GM23338 (cell line): Measurements from ENCODE around the gene OR13A1. TPM values are rescaled to one million over a fixed set of nuclear protein-coding genes. Genes with fewer than 3 reads are reported as not detected.

Source experiments
- ATAC-seq: fragments of 200-7000 bp; cut with Tn5 transposase; 3 replicates; pipeline ENCODE4 v1.9.1; 2020
- DNase-seq: peaks from one replicate; pipeline ENCODE4 v3.0.0-alpha.2; 2015; ENCODE audit warnings: low spot score
- H2AFZ ChIP-seq: fragments of 200-600 bp; sonication (generic); 2 replicates; pipeline ENCODE4 v1.8.0; 2016; ENCODE audit warnings: antibody characterized with exemption, mild to moderate bottlenecking, moderate library complexity
- H3F3A ChIP-seq: fragments of 200-600 bp; sonication (generic); replicated peaks from 2 replicates; pipeline ENCODE4 v1.8.0; 2017; ENCODE audit warnings: antibody characterized with exemption, mixed run types, low read depth
- H3K27ac ChIP-seq: fragments of 200-600 bp; sonication (generic); 2 replicates; pipeline ENCODE4 v1.6.1; 2016; ENCODE audit warnings: low read depth
- H3K27me3 ChIP-seq: fragments of 200-600 bp; sonication (generic); 2 replicates; pipeline ENCODE4 v1.8.0; 2016; ENCODE audit warnings: mild to moderate bottlenecking, mixed run types, moderate library complexity; ENCODE audit not compliant: insufficient read depth
- H3K36me3 ChIP-seq: fragments of 200-600 bp; sonication (generic); 2 replicates; pipeline ENCODE4 v1.8.0; 2016; ENCODE audit warnings: mild to moderate bottlenecking; ENCODE audit not compliant: insufficient read depth
- H3K4me1 ChIP-seq: fragments of 200-600 bp; sonication (generic); 2 replicates; pipeline ENCODE4 v1.8.0; 2016; ENCODE audit warnings: mild to moderate bottlenecking, moderate library complexity; ENCODE audit not compliant: insufficient read depth
- H3K4me2 ChIP-seq: fragments of 200-600 bp; sonication (generic); 2 replicates; pipeline ENCODE4 v1.7.1; 2017; ENCODE audit warnings: mixed run types
- H3K4me3 ChIP-seq: fragments of 200-600 bp; sonication (generic); 2 replicates; pipeline ENCODE4 v1.6.1; 2016; ENCODE audit warnings: mixed run types
- H3K79me2 ChIP-seq: fragments of 200-600 bp; sonication (generic); replicated peaks from 2 replicates; pipeline ENCODE4 v1.8.0; 2017; ENCODE audit warnings: mild to moderate bottlenecking; ENCODE audit not compliant: insufficient read depth
- H3K9me2 ChIP-seq: fragments of 200-600 bp; sonication (generic); 2 replicates; pipeline ENCODE4 v1.8.0; 2017; ENCODE audit not compliant: insufficient read depth
- H4K20me1 ChIP-seq: fragments of 200-600 bp; sonication (generic); replicated peaks from 2 replicates; pipeline ENCODE4 v1.8.0; 2017; ENCODE audit warnings: mild to moderate bottlenecking; ENCODE audit not compliant: insufficient read depth
- H3K27ac Mint-ChIP-seq: 2 replicates; pipeline ENCODE4 v1.8.0; 2020; ENCODE audit warnings: inconsistent platforms, mild to moderate bottlenecking, moderate library complexity, mixed read lengths
- H3K27me3 Mint-ChIP-seq: 3 replicates; pipeline ENCODE4 v1.8.0; 2022; ENCODE audit warnings: low read depth, mild to moderate bottlenecking, moderate library complexity, mixed read lengths, inconsistent platforms; ENCODE audit not compliant: insufficient read depth, poor library complexity
- H3K36me3 Mint-ChIP-seq: 3 replicates; pipeline ENCODE4 v1.8.0; 2021; ENCODE audit warnings: low read depth, mild to moderate bottlenecking, inconsistent platforms, moderate library complexity, mixed read lengths
- H3K4me1 Mint-ChIP-seq: 3 replicates; pipeline ENCODE4 v1.8.0; 2020; ENCODE audit warnings: mild to moderate bottlenecking, inconsistent platforms, mixed read lengths
- H3K4me3 Mint-ChIP-seq: 3 replicates; pipeline ENCODE4 v1.8.0; 2021; ENCODE audit warnings: moderate library complexity, mild to moderate bottlenecking, inconsistent platforms, mixed read lengths
- H3K9me3 Mint-ChIP-seq: 3 replicates; pipeline ENCODE4 v1.8.0; 2020; ENCODE audit warnings: moderate library complexity, mild to moderate bottlenecking, inconsistent platforms, mixed read lengths
- CREB1 ChIP-seq: fragments of 250-450 bp; sonication (Bioruptor Pico); IDR thresholded peaks from 2 replicates; pipeline ENCODE4 v1.5.0; 2020; ENCODE audit warnings: low read depth, mild to moderate bottlenecking, moderate library complexity
- CTCF ChIP-seq, 2 experiments: fragments of 200-600 bp in 1 of 2; sonication (generic) in 1 of 2; conservative IDR thresholded peaks; 2 replicates each; pipeline versions ENCODE4 v1.5.1 to v1.6.1; 2016 to 2017; ENCODE audit warnings: antibody characterized with exemption in 2 of 2, low read depth in 2 of 2, mild to moderate bottlenecking in 2 of 2, moderate library complexity in 1 of 2
- EZH2 ChIP-seq: fragments of 200-600 bp; sonication (generic); IDR thresholded peaks from one replicate; pipeline ENCODE4 v1.8.0; 2017; ENCODE audit warnings: antibody characterized with exemption, mild to moderate bottlenecking, low read depth; ENCODE audit not compliant: unreplicated experiment
- EZH2phosphoT487 ChIP-seq: fragments of 200-600 bp; sonication (generic); IDR thresholded peaks from one replicate; pipeline ENCODE4 v1.8.1; 2018; ENCODE audit warnings: antibody characterized with exemption; ENCODE audit not compliant: unreplicated experiment
- NANOG ChIP-seq: IDR thresholded peaks from 2 replicates; pipeline ENCODE4 v1.6.1; 2016; ENCODE audit warnings: antibody characterized with exemption, borderline replicate concordance
- POLR2AphosphoS5 ChIP-seq: IDR thresholded peaks from 2 replicates; pipeline ENCODE4 v1.6.1; 2016; ENCODE audit warnings: antibody characterized with exemption, low read depth
- STAT1 ChIP-seq: IDR thresholded peaks from one replicate; pipeline ENCODE4 v1.6.1; 2016; ENCODE audit warnings: antibody characterized with exemption; ENCODE audit not compliant: unreplicated experiment
- ZNF331 ChIP-seq: fragments of 250-450 bp; sonication (Bioruptor Pico); IDR thresholded peaks from 2 replicates; pipeline ENCODE4 v1.5.0; 2020; ENCODE audit warnings: low read depth, mild to moderate bottlenecking, moderate library complexity
- ZNF462 ChIP-seq: fragments of 250-450 bp; sonication (Bioruptor Pico); IDR thresholded peaks from 2 replicates; pipeline ENCODE4 v1.5.0; 2020; ENCODE audit warnings: mild to moderate bottlenecking, moderate library complexity
- polyA plus RNA-seq: library from polyadenylated mRNA; unstranded; fragments of >200 nt; fragmentation: Nextera tagmentation; extraction: Ambion mirVana; gene quantifications from 2 replicates; pipeline ENCODE4 v1.2.1, GENCODE V29; 2016
- total RNA-seq: library from RNA; depleted of rRNA; stranded (reverse); fragments of >200 nt; shearing (Covaris generic); gene quantifications from 2 replicates; pipeline ENCODE4 v1.2.3, GENCODE V29; 2014
- TF ChIP-seq, protein P1 (sequence below): IDR thresholded peaks from one replicate; pipeline ENCODE4 v1.6.1; 2018; ENCODE audit warnings: antibody characterized with exemption; ENCODE audit not compliant: unreplicated experiment

OR13A1 gene
- total and polyA plus RNA-seq, 2 experiments from 2014 or later = 0.21 TPM; not detected in 1

GRCh38 chr10:45354261-45354660 lies 38.9 kb upstream of the OR13A1 start:
- Mint-ChIP-seq H3K27ac (no peak overlapping the region), H3K27me3 (no peaks in the 10 kb centered on the region), H3K4me1 (peaks cover 13% of the 10 kb centered on the region), H3K9me3 (peaks cover 3% of the 10 kb centered on the region; the same call in 2 of the 3 replicates), H3K4me3 (no peak overlapping the region), H3K36me3 (no peaks in the 10 kb centered on the region)
- H3K4me3 ChIP-seq = no peak overlapping the region
- no peak for TF ChIP-seq STAT1
- TF ChIP-seq POLR2AphosphoS5 = no peak
- TF ChIP-seq, protein P1, sequence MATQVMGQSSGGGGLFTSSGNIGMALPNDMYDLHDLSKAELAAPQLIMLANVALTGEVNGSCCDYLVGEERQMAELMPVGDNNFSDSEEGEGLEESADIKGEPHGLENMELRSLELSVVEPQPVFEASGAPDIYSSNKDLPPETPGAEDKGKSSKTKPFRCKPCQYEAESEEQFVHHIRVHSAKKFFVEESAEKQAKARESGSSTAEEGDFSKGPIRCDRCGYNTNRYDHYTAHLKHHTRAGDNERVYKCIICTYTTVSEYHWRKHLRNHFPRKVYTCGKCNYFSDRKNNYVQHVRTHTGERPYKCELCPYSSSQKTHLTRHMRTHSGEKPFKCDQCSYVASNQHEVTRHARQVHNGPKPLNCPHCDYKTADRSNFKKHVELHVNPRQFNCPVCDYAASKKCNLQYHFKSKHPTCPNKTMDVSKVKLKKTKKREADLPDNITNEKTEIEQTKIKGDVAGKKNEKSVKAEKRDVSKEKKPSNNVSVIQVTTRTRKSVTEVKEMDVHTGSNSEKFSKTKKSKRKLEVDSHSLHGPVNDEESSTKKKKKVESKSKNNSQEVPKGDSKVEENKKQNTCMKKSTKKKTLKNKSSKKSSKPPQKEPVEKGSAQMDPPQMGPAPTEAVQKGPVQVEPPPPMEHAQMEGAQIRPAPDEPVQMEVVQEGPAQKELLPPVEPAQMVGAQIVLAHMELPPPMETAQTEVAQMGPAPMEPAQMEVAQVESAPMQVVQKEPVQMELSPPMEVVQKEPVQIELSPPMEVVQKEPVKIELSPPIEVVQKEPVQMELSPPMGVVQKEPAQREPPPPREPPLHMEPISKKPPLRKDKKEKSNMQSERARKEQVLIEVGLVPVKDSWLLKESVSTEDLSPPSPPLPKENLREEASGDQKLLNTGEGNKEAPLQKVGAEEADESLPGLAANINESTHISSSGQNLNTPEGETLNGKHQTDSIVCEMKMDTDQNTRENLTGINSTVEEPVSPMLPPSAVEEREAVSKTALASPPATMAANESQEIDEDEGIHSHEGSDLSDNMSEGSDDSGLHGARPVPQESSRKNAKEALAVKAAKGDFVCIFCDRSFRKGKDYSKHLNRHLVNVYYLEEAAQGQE = no peak
- TF ChIP-seq CREB1 (CRISPR knock-in tag) = no peak
- TF ChIP-seq ZNF331 (CRISPR knock-in tag) = no peak
- no peak for TF ChIP-seq EZH2phosphoT487
- TF ChIP-seq CTCF (conservative IDR thresholded peaks at IDR 0.05; ENCODE audit: low read depth in 2 of 2) = no peak
- H3K27me3 ChIP-seq = no peaks in the 10 kb centered on the region
- H3K4me1 ChIP-seq = peaks cover 7% of the 10 kb centered on the region; the same call in 1 of the 2 replicates
- no peak overlapping the region for H2AFZ ChIP-seq
- H3K27ac ChIP-seq = no peak overlapping the region
- H3K4me2 ChIP-seq = no peak overlapping the region
- DNase-seq (no peak), ATAC-seq (no peak)
- H3F3A ChIP-seq = no peaks in the 10 kb centered on the region
- H3K36me3 ChIP-seq = no peaks in the 10 kb centered on the region
- no peaks in the 10 kb centered on the region for H3K9me2 ChIP-seq
- no peaks in the 10 kb centered on the region for H4K20me1 ChIP-seq
- H3K79me2 ChIP-seq = no peaks in the 10 kb centered on the region

- Mint-ChIP-seq H3K36me3 (peaks cover 4% of the 10 kb centered on the region; the same call in 2 of the 3 replicates), H3K9me3 (peaks cover 11% of the 10 kb centered on the region; the same call in 2 of the 3 replicates), H3K27ac (no peak overlapping the region), H3K27me3 (no peaks in the 10 kb centered on the region), H3K4me1 (peaks cover 2% of the 10 kb centered on the region), H3K4me3 (no peak overlapping the region)
- Histone ChIP-seq H3F3A (no peaks in the 10 kb centered on the region), H3K27me3 (no peaks in the 10 kb centered on the region), H4K20me1 (no peaks in the 10 kb centered on the region), H3K4me3 (no peak overlapping the region), H3K27ac (no peak overlapping the region), H3K9me2 (no peaks in the 10 kb centered on the region), H3K4me2 (no peak overlapping the region), H3K36me3 (no peaks in the 10 kb centered on the region), H3K4me1 (no peaks in the 10 kb centered on the region), H2AFZ (no peak overlapping the region), H3K79me2 (no peaks in the 10 kb centered on the region)
- ATAC-seq = no peak
- no peak for TF ChIP-seq STAT1
- TF ChIP-seq ZNF331 (CRISPR knock-in tag) = no peak
- TF ChIP-seq ZNF462 (CRISPR knock-in tag) = no peak
- no peak for TF ChIP-seq CREB1 (CRISPR knock-in tag)
- TF ChIP-seq EZH2 = no peak
- TF ChIP-seq NANOG = no peak
- no peak for TF ChIP-seq EZH2phosphoT487
- DNase-seq = no peak
Measured at GRCh38 chr10:45353186-45353585, 37.8 kb upstream of the OR13A1 start.
